Activated gamma-delta T cell treated with Interleukin-2 at 50 U/mL for 16 hours (primary cell): ENCODE data around the gene ZC3H18.
"Not testable (repeated sequence)": the region's sequence is repeated elsewhere in the genome, so short reads cannot be mapped to it uniquely, and the experiment has no call there.

Experiments
- DNase-seq: peaks from one replicate; pipeline ENCODE4 v3.0.0-alpha.2; 2020

Gene ZC3H18

GRCh38 chr16:88608076-88608475, 37.9 kb downstream of the ZC3H18 start:
- no peak for DNase-seq

- not testable (repeated sequence) for DNase-seq
Observed at GRCh38 chr16:88609426-88609825, 39.2 kb downstream of the ZC3H18 start.

GRCh38 chr16:88610080-88610479, 39.9 kb downstream of the ZC3H18 start:
- no peak for DNase-seq

- DNase-seq, result no peak
Observed at GRCh38 chr16:88610909-88611812, 41.0 kb downstream of the ZC3H18 start.

DNA sequence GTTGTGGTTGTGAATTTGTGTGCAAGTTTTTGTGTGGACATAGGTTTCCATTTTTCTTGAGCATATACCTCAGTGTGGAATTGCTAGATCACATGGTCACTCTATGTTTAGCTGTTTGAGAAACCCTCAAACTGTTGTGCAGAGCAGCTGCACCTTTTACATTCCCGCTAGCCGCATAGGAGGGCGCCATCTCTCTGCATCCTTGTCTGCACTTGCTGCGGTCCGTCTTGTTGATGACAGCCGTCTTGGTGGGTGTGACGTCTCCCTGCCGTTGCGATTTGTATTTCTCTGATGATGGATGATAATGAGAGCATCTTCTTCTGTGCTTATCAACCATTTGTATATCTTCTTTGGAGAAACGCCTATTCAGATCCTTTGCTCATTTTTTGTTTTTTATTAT, 43.1 kb downstream of the ZC3H18 start:
- no peak for DNase-seq

DNA sequence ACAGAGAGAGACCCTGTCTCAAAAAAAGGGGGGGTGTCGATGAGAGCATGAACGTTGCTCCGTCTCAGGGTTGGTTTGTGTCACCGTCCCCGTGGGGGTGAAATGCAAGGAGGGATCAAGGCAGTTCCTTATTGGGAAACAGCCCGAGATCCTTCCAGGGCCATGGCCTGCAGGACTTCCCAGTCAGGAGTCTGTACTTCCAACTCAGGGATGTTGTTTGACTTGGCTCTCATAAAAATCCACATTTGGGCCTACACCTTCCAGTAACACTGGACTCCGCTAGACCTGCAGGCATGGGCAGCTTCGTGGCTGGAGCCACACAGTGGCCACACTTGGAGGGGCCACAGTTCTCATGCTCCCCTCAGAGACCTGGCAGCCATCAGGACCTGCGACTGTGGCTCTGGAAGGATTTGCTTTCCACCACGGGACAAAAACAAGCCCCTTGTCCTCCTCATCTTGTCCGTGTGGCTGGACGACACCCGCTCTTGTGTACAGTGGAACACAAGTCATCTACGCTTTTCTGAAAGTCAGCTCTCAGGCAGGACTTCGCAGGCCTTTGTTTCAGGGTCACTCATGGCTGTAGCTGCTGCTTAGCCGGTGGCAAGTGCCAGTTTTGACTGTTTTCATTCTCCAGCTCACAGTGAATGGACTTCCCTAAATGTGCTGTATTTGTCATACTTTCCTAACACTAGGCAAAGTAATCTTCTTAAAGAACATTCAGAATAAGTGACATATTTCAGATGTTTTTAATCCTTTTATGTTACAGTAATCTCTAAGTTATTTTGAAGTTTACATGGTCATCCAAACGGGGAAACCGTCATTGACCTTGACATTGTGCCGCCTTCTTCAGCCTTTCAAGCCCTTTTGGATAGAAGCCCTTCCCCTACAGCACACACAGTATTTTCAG, 44.0 kb downstream of the ZC3H18 start:
- DNase-seq, result no peak

GRCh38 chr16:88614818-88615580, 44.8 kb downstream of the ZC3H18 start:
- DNase-seq, result no peak

- no peak for DNase-seq
Observed at GRCh38 chr16:88616320-88616719, 46.1 kb downstream of the ZC3H18 start.

DNA sequence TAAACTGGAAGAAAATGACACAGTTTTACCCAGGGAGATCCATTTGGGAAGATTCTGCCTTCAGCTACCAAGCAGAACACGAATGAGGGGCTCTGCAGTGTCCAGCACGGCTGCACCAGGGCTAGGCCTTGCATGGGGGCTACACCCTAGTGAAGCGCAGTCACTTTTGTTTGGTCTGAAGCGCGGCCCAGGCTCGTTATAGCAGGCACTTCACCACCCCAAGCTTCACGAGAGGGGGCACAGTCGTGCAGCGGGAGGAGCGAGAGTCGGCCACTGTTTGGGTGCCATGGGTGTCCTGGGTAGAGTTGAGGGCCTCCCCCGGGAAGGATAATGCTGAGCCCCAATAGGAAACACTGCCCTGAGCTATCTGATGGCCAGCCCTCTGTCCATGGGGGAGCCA, 46.5 kb downstream of the ZC3H18 start:
- DNase-seq, result no peak

GRCh38 chr16:88617268-88618031, 47.2 kb downstream of the ZC3H18 start:
- DNase-seq, result no peak

DNA sequence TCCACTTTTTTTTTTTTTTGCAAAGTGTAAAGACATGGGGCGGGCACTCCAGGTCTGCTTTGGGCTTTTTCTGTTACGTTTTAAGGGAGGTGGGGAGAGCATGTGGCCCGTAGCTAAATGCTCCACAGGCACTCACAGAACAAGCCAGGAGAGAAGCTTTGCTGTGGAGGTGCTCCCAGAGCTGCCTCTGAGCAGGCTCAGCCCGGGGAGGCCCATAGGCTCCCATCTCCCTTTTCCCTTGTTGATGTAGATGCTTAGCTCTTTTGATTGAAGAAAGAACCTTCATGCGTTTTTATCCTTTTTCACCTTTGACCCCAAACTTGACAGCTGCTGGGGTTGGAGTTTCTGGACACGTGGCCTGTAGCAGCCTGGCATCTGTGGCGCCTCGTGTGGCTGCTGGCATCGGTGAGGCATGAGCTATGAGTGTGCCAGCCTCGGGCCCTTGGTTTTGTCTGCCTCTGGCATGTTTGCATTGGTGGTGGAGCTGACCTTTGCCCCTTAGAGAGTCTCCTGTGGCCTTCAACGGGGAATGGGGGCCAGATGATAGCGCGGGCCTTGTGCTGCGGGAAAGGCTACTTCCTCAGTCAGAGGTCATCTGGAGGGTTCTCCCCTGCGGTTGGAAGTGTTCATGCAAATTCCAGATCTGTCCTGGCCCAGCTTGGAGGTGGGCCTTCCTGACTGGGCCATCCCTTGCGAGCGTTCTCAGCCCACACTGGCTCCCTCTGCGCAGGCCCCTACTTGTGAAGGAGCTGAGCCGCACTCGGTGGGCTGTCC, 48.2 kb downstream of the ZC3H18 start:
- DNase-seq, result no peak

DNA sequence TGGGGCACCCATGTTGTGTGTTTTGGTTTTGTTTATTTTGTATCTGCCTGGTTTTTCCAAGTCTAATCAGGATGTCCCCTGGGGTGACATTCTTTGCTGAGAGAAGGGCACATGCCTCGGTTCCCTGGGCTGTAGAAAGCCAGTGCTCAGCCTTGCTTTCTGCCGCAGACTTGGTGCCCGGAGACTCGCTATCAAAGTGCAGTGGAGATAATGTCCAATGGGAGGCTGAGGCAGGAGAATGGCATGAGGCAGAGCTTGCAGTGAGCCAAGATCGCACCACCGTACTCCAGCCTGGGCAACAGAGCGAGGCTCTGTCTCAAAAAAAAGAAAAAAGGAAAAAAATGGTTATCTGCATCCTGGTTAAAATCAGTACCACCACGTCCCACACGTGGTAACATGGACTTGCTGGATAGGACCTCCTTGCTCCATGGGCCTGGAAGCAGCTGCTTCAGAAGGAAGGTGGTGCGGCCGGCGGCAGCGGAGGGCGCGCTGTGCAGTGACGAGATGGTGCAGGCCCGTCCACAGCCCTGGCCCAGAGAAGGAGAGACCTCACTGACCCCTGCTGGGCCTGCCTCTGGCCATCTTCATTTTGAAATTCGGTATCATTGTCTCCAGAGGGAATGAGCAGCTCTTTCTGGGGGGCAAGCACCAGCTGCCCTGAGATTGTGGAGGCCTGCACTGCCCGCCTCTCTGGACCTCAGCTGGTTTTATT, 48.9 kb downstream of the ZC3H18 start:
- DNase-seq, result no peak

- peak; percentile 77 for DNase-seq
Observed at GRCh38 chr16:88619859-88620815, 49.9 kb downstream of the ZC3H18 start.

GRCh38 chr16:88622125-88622524, 51.9 kb downstream of the ZC3H18 start:
- DNase-seq, result no peak

DNA sequence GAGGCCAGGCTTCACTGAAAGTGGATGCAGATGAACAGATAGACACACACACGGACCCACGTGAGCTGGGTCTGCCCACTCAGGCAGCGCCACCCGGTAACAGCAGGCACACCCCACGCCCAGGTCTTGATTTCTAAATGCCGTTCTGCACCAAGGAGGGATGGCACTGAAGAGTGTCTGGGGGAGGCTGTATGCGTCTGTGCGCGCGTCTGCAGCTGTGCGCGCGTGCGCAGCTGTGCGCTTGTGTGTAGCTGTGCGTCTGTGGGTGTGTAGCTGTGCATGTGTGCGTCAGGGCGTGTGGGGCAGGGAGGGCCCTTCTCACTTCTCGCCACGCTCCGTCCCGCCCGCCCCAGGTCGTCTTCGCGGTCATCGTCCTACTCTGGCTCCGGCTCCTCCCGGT, 52.7 kb downstream of the ZC3H18 start:
- DNase-seq, result no peak

DNA sequence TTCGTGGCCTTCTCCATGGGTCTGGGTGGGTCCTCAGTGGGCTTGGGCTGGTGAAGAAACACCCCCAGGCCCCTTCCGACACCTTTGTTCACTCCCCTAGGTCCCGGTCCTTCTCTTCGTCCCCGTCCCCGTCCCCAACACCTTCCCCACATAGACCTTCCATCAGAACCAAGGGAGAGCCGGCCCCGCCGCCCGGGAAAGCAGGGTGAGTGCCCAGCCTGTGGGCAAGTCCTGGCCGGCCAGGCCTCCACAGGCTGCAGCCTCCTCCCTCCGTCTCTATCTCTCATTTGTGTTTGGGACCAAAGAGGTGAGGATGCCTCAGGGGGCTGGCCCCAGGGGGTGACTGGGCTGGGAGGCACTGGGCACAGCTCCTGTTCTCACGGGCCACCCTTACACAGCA, 53.7 kb downstream of the ZC3H18 start:
- DNase-seq, result no peak

DNA sequence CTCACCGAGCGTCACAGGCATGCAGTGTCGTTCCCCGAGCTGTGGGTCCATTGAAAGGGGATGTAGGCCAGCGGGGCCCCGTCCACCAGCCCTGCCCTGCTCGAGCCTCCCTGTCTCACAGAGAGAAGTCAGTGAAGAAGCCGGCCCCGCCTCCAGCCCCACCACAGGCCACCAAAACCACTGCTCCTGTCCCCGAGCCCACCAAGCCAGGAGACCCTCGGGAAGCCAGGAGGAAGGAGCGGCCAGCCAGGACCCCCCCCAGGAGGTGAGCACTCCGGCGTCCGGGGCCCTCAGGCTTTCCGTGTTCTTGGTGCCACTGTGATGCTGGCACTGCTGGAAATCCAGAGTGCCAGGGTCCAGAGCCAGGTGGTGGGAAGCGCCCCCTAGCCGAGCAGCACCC, 54.3 kb downstream of the ZC3H18 start:
- DNase-seq, result no peak

- no peak for DNase-seq
Observed at GRCh38 chr16:88624977-88625576, 54.9 kb downstream of the ZC3H18 start.

GRCh38 chr16:88626646-88627045, 56.4 kb downstream of the ZC3H18 start:
- DNase-seq, result no peak
